OCI-LY3 (cell line): ENCODE data around the gene LIN28A.

Source experiments
- H2AFZ ChIP-seq: fragments of 200-600, 300-600 bp; shearing (Covaris generic); 2 replicates; pipeline ENCODE4 v1.6.0; 2014; ENCODE audit warnings: antibody characterized with exemption, low read depth, low read length
- H3K27ac ChIP-seq: fragments of 200-600, 300-600 bp; sonication (generic); 2 replicates; pipeline ENCODE4 v1.5.1; 2014; ENCODE audit warnings: mild to moderate bottlenecking, low read length, moderate library complexity, mixed read lengths
- H3K27me3 ChIP-seq: fragments of 200-600, 300-600 bp; sonication (generic); 2 replicates; pipeline ENCODE4 v1.6.1; 2014; ENCODE audit warnings: low read depth, low read length, mixed read lengths
- H3K36me3 ChIP-seq: fragments of 200-600, 300-600 bp; sonication (generic); replicated peaks from 2 replicates; pipeline ENCODE3; 2014; ENCODE audit warnings: low read depth, low read length, mixed read lengths
- H3K4me1 ChIP-seq: fragments of 300-600, 200-600 bp; sonication (generic); 2 replicates; pipeline ENCODE4 v1.6.1; 2014; ENCODE audit warnings: low read length, mixed read lengths
- H3K4me2 ChIP-seq: fragments of 200-600, 300-600 bp; sonication (generic); 2 replicates; pipeline ENCODE4 v1.6.1; 2014; ENCODE audit warnings: low read length, mixed read lengths
- H3K4me3 ChIP-seq: fragments of 300-600, 200-600 bp; sonication (generic); 2 replicates; pipeline ENCODE4 v1.5.1; 2014; ENCODE audit warnings: antibody characterized with exemption, mild to moderate bottlenecking, low read length, moderate library complexity
- H3K79me2 ChIP-seq: fragments of 300-600, 200-600 bp; shearing (Covaris generic); 2 replicates; pipeline ENCODE4 v1.6.1; 2014; ENCODE audit warnings: mild to moderate bottlenecking, low read length, mixed read lengths
- H3K9ac ChIP-seq: fragments of 300-600, 200-600 bp; shearing (Covaris generic); 2 replicates; pipeline ENCODE4 v1.6.0; 2014; ENCODE audit warnings: mild to moderate bottlenecking, low read length, moderate library complexity
- H3K9me3 ChIP-seq: fragments of 200-600, 300-600 bp; shearing (Covaris generic); 2 replicates; pipeline ENCODE4 v1.6.1; 2014; ENCODE audit warnings: low read length, mixed read lengths; ENCODE audit not compliant: insufficient read depth
- H4K20me1 ChIP-seq: fragments of 200-600, 300-600 bp; sonication (generic); 2 replicates; pipeline ENCODE4 v1.6.1; 2016; ENCODE audit warnings: low read length, mixed read lengths; ENCODE audit not compliant: insufficient read depth
- EZH2phosphoT487 ChIP-seq: fragments of 200-600 bp; shearing (Covaris generic); IDR thresholded peaks from 2 replicates; pipeline ENCODE4 v1.6.1; 2018; ENCODE audit warnings: antibody characterized with exemption, mixed run types, low read depth
- TF ChIP-seq, protein P1 (sequence below): fragments of 200-600, 300-600 bp; sonication (generic); IDR thresholded peaks from 2 replicates; pipeline ENCODE4 v1.5.1; 2014; ENCODE audit warnings: antibody characterized with exemption, low read length, low read depth

The LIN28A gene

DNA sequence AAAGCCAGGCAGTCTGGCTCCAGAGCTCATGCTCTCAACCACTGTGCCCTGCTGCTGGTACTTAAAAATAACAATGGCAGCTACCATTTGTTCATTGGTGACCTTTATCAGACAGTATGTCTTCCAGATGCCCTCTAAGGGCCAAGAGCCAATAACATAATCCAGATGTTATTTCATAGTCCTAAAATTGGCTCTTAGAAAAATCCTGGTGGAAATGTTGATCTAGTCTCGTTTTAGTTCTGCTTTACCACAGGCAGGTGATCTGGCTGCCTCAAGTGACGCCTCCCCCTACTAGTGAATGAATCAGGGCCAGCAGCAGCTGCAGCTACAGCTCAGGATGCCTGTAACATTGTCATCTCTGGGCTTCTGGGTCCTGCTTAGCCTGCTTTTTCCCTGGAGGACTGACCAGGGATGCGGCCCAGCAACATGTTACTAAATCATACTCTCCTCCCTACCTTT lies 49.0 kb downstream of the LIN28A start:
- TF ChIP-seq EZH2phosphoT487 = no peak
- TF ChIP-seq, protein P1, sequence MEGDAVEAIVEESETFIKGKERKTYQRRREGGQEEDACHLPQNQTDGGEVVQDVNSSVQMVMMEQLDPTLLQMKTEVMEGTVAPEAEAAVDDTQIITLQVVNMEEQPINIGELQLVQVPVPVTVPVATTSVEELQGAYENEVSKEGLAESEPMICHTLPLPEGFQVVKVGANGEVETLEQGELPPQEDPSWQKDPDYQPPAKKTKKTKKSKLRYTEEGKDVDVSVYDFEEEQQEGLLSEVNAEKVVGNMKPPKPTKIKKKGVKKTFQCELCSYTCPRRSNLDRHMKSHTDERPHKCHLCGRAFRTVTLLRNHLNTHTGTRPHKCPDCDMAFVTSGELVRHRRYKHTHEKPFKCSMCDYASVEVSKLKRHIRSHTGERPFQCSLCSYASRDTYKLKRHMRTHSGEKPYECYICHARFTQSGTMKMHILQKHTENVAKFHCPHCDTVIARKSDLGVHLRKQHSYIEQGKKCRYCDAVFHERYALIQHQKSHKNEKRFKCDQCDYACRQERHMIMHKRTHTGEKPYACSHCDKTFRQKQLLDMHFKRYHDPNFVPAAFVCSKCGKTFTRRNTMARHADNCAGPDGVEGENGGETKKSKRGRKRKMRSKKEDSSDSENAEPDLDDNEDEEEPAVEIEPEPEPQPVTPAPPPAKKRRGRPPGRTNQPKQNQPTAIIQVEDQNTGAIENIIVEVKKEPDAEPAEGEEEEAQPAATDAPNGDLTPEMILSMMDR = no peak
- H3K9me3 ChIP-seq = no peaks in the 10 kb centered on the region
- H3K36me3 ChIP-seq = peaks cover 4% of the 10 kb centered on the region
- H3K4me3 ChIP-seq = no peak overlapping the region
- no peak overlapping the region for H3K9ac ChIP-seq
- no peaks in the 10 kb centered on the region for H3K27me3 ChIP-seq
- H3K79me2 ChIP-seq = no peaks in the 10 kb centered on the region
- no peak overlapping the region for H3K4me2 ChIP-seq
- H3K27ac ChIP-seq = no peak overlapping the region
- H4K20me1 ChIP-seq = no peaks in the 10 kb centered on the region
- no peak overlapping the region for H2AFZ ChIP-seq
- no peaks in the 10 kb centered on the region for H3K4me1 ChIP-seq

DNA sequence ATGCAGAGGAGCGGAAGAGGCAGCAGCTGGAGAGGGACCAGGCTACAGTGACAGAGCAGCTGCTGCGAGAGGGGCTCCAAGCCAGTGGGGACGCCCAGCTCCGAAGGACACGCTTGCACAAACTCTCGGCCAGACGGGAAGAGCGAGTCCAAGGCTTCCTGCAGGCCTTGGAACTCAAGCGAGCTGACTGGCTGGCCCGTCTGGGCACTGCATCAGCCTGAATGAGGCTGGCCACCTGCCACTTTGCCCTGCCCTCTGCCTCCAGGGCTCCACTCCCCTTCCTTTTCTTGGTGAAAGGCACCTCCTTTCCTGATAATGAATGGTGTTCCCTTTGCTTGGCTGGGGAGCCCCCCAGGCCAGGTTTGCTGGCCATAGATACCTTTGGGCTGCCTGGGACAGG lies 58.3 kb downstream of the LIN28A start:
- Histone ChIP-seq H3K9ac (no peak overlapping the region), H3K36me3 (peaks cover 20% of the 10 kb centered on the region), H3K9me3 (no peaks in the 10 kb centered on the region), H3K79me2 (peaks cover 10% of the 10 kb centered on the region), H3K4me1 (peaks cover 7% of the 10 kb centered on the region), H4K20me1 (peaks cover 9% of the 10 kb centered on the region), H3K4me2 (no peak overlapping the region), H2AFZ (no peak overlapping the region), H3K27me3 (no peaks in the 10 kb centered on the region), H3K27ac (no peak overlapping the region), H3K4me3 (no peak overlapping the region)
- TF ChIP-seq EZH2phosphoT487 = no peak
- TF ChIP-seq, protein P1 = no peak

DNA sequence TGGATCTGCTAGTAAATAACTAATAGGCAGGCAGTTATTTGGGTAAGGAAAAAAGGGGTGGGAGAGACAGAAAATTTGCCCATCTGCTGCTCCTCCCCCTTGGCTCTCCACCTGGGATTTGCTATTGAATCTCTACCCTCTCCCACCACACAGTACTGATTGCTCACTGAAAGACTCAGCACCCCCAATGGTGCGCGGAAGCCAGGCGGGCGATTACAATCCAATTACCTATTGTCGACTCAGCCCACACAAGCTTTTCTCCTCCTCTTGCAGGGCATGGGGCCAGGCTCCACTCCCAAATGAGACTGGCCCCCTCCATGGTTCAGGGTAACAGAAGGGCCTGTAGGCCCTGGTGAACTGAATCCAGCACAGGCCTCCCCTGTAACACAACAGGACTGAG lies 58.9 kb downstream of the LIN28A start:
- H3K9ac ChIP-seq = no peak overlapping the region
- H2AFZ ChIP-seq = no peak overlapping the region
- peaks cover 16% of the 10 kb centered on the region for H3K79me2 ChIP-seq
- H3K4me3 ChIP-seq = no peak overlapping the region
- H3K27me3 ChIP-seq = no peaks in the 10 kb centered on the region
- H3K4me2 ChIP-seq = no peak overlapping the region
- no peak overlapping the region for H3K27ac ChIP-seq
- peaks cover 27% of the 10 kb centered on the region for H3K36me3 ChIP-seq
- H3K9me3 ChIP-seq = no peaks in the 10 kb centered on the region
- H4K20me1 ChIP-seq = peaks cover 14% of the 10 kb centered on the region
- H3K4me1 ChIP-seq = peaks cover 14% of the 10 kb centered on the region
- TF ChIP-seq EZH2phosphoT487 = no peak
- TF ChIP-seq, protein P1 = no peak

DNA sequence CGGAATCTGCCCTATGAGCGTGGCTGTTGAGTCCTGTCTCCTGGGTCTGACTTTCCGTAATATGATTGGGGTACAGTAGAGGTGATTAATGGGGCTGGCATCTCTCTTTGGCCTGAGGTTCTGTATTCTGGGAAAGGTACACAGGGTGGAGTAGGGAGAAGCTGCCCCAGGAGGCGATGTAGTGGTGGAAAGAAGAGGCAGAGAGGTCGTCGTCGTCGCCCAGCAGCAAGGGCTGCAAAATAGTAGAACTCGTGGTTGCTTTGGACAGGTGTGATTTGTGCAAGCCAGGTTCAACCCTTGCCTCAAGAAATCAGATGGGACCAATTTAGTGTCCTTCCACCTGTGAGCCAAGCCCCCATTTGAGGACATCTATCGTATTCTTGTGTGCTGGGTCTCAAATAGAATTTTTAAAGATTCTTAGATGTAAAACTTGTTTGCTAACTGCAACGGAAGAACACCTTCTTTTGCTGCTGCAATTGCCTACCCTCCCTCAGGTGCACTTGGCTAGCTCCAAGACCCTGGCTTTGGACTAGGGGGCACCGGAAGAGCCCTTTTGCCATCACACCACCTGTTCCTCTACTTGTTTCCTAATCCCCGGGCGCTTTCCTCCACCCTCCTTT lies 60.4 kb downstream of the LIN28A start:
- Histone ChIP-seq H3K36me3 (peaks cover 33% of the 10 kb centered on the region), H3K4me3 (peak overlapping the region; percentile 94), H3K27me3 (no peaks in the 10 kb centered on the region), H4K20me1 (peaks cover 19% of the 10 kb centered on the region), H3K4me1 (peaks cover 16% of the 10 kb centered on the region), H3K79me2 (peaks cover 20% of the 10 kb centered on the region), H3K4me2 (peak overlapping the region; percentile 93), H3K27ac (no peak overlapping the region), H3K9ac (peak overlapping the region; percentile 98; the same call in 1 of the 2 replicates), H2AFZ (no peak overlapping the region), H3K9me3 (no peaks in the 10 kb centered on the region)
- TF ChIP-seq, protein P1 = no peak
- TF ChIP-seq EZH2phosphoT487 = no peak
